Measurements from ENCODE around the gene SLITRK1. TPM values are rescaled to one million over a fixed set of nuclear protein-coding genes. Genes with fewer than 3 reads are reported as not detected.

Gene SLITRK1
- total and polyA plus RNA-seq, 2 donors (not counting 1 experiment from before 2014, with no cell fraction given): 0.02 TPM; not detected in 1

GRCh38 chr13:83905641-83906040 lies 23.4 kb upstream of the SLITRK1 start:
- Histone ChIP-seq H3K9me3 (ENCODE audit: control insufficient read depth, insufficient read depth, low read depth, low read length) (no peaks in the 10 kb centered on the region), H3K4me1 (ENCODE audit: control insufficient read depth, extremely low read depth, insufficient read depth, low read length) (no peaks in the 10 kb centered on the region), H3K79me2 (ENCODE audit: control insufficient read depth, insufficient read depth, low read length) (no peaks in the 10 kb centered on the region), H2AFZ (ENCODE audit: low read length) (no peak overlapping the region), H3K4me3 (replicated peaks in 1 of 4; ENCODE audit: control extremely low read depth in 1 of 4, insufficient read depth in 1 of 4, low read depth in 3 of 4, low read length in 4 of 4) (no peak overlapping the region), H3K27me3 (ENCODE audit: control insufficient read depth, insufficient read depth, low read length) (no peaks in the 10 kb centered on the region), H3K36me3 (ENCODE audit: control insufficient read depth, insufficient read depth, low read length) (no peaks in the 10 kb centered on the region), H3K27ac (ENCODE audit: insufficient read depth, low read length) (no peak overlapping the region), H3K9ac (ENCODE audit: insufficient read depth, low read length) (no peak overlapping the region), H4K20me1 (ENCODE audit: control insufficient read depth, extremely low read depth, insufficient read depth, low read length) (no peaks in the 10 kb centered on the region), H3K4me2 (ENCODE audit: extremely low read depth, insufficient read depth, low read length) (no peak overlapping the region)
- no peak for DNase-seq (ENCODE audit: low read depth in 2 of 2)
- TF ChIP-seq CTCF (conservative IDR thresholded peaks at IDR 0.05 in 1 of 2, IDR thresholded peaks at IDR 0.05 in 1 of 2; ENCODE audit: low read depth in 1 of 2, low read length in 2 of 2) (no peak), EZH2 (IDR thresholded peaks at IDR 0.05; ENCODE audit: low read length, missing control alignments) (no peak)

DNA sequence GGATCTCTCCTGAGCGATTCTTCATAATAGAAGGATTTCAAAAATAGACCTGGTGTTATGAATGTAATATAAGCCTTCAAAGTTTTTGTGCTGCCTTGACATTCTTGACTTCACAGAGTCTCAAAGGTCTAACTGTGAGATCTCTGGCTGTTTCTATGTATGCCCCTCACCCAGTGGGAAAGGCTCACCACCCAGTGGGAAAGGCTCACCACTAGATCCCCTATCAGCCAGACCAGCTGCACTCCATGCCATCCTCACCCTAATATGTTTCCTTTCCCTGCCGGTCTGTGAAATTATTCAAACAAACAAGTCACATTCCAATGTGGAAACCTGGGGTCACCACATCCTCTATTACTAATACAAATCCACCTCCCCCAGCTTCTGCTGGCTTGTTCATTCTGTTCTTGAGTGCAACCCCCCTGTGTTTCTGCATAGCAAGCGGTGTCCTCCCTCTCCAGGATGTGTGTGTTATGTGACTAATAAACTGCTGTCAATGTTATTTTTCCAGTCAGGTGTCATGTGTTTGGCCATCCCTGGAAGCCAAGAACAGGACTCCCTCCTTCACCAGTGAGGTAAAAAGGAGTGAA lies 13.8 kb upstream of the SLITRK1 start:
- Histone ChIP-seq H3K36me3 (ENCODE audit: control insufficient read depth, insufficient read depth, low read length) (no peaks in the 10 kb centered on the region), H4K20me1 (ENCODE audit: control insufficient read depth, extremely low read depth, insufficient read depth, low read length) (no peaks in the 10 kb centered on the region), H3K4me2 (ENCODE audit: extremely low read depth, insufficient read depth, low read length) (no peak overlapping the region), H3K4me1 (ENCODE audit: control insufficient read depth, extremely low read depth, insufficient read depth, low read length) (no peaks in the 10 kb centered on the region), H3K79me2 (ENCODE audit: control insufficient read depth, insufficient read depth, low read length) (no peaks in the 10 kb centered on the region), H3K4me3 (replicated peaks in 1 of 4; ENCODE audit: control extremely low read depth in 1 of 4, insufficient read depth in 1 of 4, low read depth in 3 of 4, low read length in 4 of 4) (no peak overlapping the region), H2AFZ (ENCODE audit: low read length) (no peak overlapping the region), H3K27ac (ENCODE audit: insufficient read depth, low read length) (no peak overlapping the region), H3K27me3 (ENCODE audit: control insufficient read depth, insufficient read depth, low read length) (no peaks in the 10 kb centered on the region), H3K9me3 (ENCODE audit: control insufficient read depth, insufficient read depth, low read depth, low read length) (no peaks in the 10 kb centered on the region), H3K9ac (ENCODE audit: insufficient read depth, low read length) (no peak overlapping the region)
- TF ChIP-seq CTCF (conservative IDR thresholded peaks at IDR 0.05 in 1 of 2, IDR thresholded peaks at IDR 0.05 in 1 of 2; ENCODE audit: low read depth in 1 of 2, low read length in 2 of 2) (no peak), EZH2 (IDR thresholded peaks at IDR 0.05; ENCODE audit: low read length, missing control alignments) (no peak)
- DNase-seq (ENCODE audit: low read depth in 2 of 2): peak in 1 of 2 donors; percentile 74

GRCh38 chr13:83890358-83890757 lies 8.1 kb upstream of the SLITRK1 start:
- no peak overlapping the region for H3K9ac ChIP-seq (ENCODE audit: insufficient read depth, low read length)
- no peaks in the 10 kb centered on the region for H3K36me3 ChIP-seq (ENCODE audit: control insufficient read depth, insufficient read depth, low read length)
- DNase-seq (ENCODE audit: low read depth in 2 of 2): no peak
- H3K9me3 ChIP-seq (ENCODE audit: control insufficient read depth, insufficient read depth, low read depth, low read length): no peaks in the 10 kb centered on the region
- H4K20me1 ChIP-seq (ENCODE audit: control insufficient read depth, extremely low read depth, insufficient read depth, low read length): no peaks in the 10 kb centered on the region
- no peaks in the 10 kb centered on the region for H3K79me2 ChIP-seq (ENCODE audit: control insufficient read depth, insufficient read depth, low read length)
- H2AFZ ChIP-seq (ENCODE audit: low read length): no peak overlapping the region
- no peak overlapping the region for H3K4me2 ChIP-seq (ENCODE audit: extremely low read depth, insufficient read depth, low read length)
- no peaks in the 10 kb centered on the region for H3K27me3 ChIP-seq (ENCODE audit: control insufficient read depth, insufficient read depth, low read length)
- H3K4me3 ChIP-seq (replicated peaks in 1 of 4; ENCODE audit: control extremely low read depth in 1 of 4, insufficient read depth in 1 of 4, low read depth in 3 of 4, low read length in 4 of 4): no peak overlapping the region
- no peak for TF ChIP-seq EZH2 (IDR thresholded peaks at IDR 0.05; ENCODE audit: low read length, missing control alignments)
- TF ChIP-seq CTCF (conservative IDR thresholded peaks at IDR 0.05 in 1 of 2, IDR thresholded peaks at IDR 0.05 in 1 of 2; ENCODE audit: low read depth in 1 of 2, low read length in 2 of 2): no peak
- H3K27ac ChIP-seq (ENCODE audit: insufficient read depth, low read length): no peak overlapping the region
- H3K4me1 ChIP-seq (ENCODE audit: control insufficient read depth, extremely low read depth, insufficient read depth, low read length): no peaks in the 10 kb centered on the region
